GM12878 (cell line): Measurements from ENCODE around the gene FLT1. TPM values are rescaled to one million over a fixed set of nuclear protein-coding genes. Genes with fewer than 3 reads are reported as not detected.

ENCODE experiments used
- ATAC-seq: fragments of 200-7000 bp; cut with Tn5 transposase; 3 replicates; pipeline ENCODE4 v1.9.1; 2020; ENCODE audit warnings: mild to moderate bottlenecking, moderate library complexity
- BruUV-seq: library from RNA; stranded (reverse); fragments of 400-500 nt; replicated peaks from 2 replicates; lab custom pipeline; 2021; lab: Mats Ljungman, UMichigan
- CTCF ChIA-PET: fragments of 300-600 bp; sonication (Branson Sonifier 250); formaldehyde crosslinking; extraction: SDS; loops from one replicate; lab custom pipeline; 2021; ENCODE audit warnings: inconsistent platforms; lab: Yijun Ruan, JAX
- POLR2A ChIA-PET: fragments of 350-600 bp; formaldehyde crosslinking; extraction: SDS; loops from one replicate; lab custom pipeline; 2021; ENCODE audit warnings: inconsistent platforms; lab: Charles Lee
- RAD21 ChIA-PET: fragments of 300-600 bp; sonication (Branson Sonifier 250); formaldehyde crosslinking; loops from one replicate; lab custom pipeline; 2023; ENCODE audit warnings: antibody characterized with exemption; ENCODE audit not compliant: unreplicated experiment; lab: Charles Lee
- SMC1A ChIA-PET: fragments of 300-600 bp; sonication (Branson Sonifier 250); formaldehyde crosslinking; loops from one replicate; lab custom pipeline; 2023; ENCODE audit not compliant: unreplicated experiment, uncharacterized antibody; lab: Charles Lee
- DNase-seq: peaks from one replicate; pipeline ENCODE4 v3.0.0-alpha.2; 2011; ENCODE audit warnings: low read depth, low spot score
- FAIRE-seq: peaks from 3 replicates; lab custom pipeline; 2011; peaks lifted over from hg19 to GRCh38; lab: Jason Lieb, UNC
- H2AFZ ChIP-seq: 2 replicates; pipeline ENCODE4 v1.6.0; 2011; ENCODE audit warnings: low read depth, low read length, control low read depth; ENCODE audit not compliant: control insufficient read depth
- H3K27ac ChIP-seq: 2 replicates; pipeline ENCODE4 v1.5.1; 2011; ENCODE audit warnings: control low read depth; ENCODE audit not compliant: control insufficient read depth, insufficient read depth
- H3K27me3 ChIP-seq, 2 experiments: replicated peaks in 1 of 2; 2 replicates each; pipeline versions ENCODE4 v1.6.0 to v1.6.1; 2011; ENCODE audit warnings: low read length in 1 of 2; ENCODE audit not compliant: control insufficient read depth in 2 of 2, insufficient read depth in 2 of 2
- H3K36me3 ChIP-seq, 2 experiments: 2 replicates each; pipeline ENCODE4 v1.5.1; 2011; ENCODE audit warnings: low read length in 1 of 2; ENCODE audit not compliant: control insufficient read depth in 2 of 2, insufficient read depth in 2 of 2
- H3K4me1 ChIP-seq: 2 replicates; pipeline ENCODE4 v1.6.1; 2011; ENCODE audit warnings: mild to moderate bottlenecking, low read length, moderate library complexity, mixed read lengths; ENCODE audit not compliant: control insufficient read depth, insufficient read depth
- H3K4me2 ChIP-seq: 2 replicates; pipeline ENCODE4 v1.6.0; 2011; ENCODE audit warnings: control low read depth; ENCODE audit not compliant: control insufficient read depth, insufficient read depth
- H3K4me3 ChIP-seq: fragments of 200-600 bp; sonication (generic); 2 replicates; pipeline ENCODE4 v1.5.1; 2016
- H3K79me2 ChIP-seq: 2 replicates; pipeline ENCODE4 v1.6.0; 2011; ENCODE audit warnings: low read length; ENCODE audit not compliant: control insufficient read depth, insufficient read depth
- H3K9ac ChIP-seq: 2 replicates; pipeline ENCODE4 v1.8.0; 2011; ENCODE audit warnings: low read length, control low read depth, mixed read lengths; ENCODE audit not compliant: control insufficient read depth, insufficient read depth
- H3K9me3 ChIP-seq: replicated peaks from 3 replicates; pipeline ENCODE4 v1.5.1; 2011; ENCODE audit warnings: mild to moderate bottlenecking, low read length; ENCODE audit not compliant: control insufficient read depth, insufficient read depth
- H4K20me1 ChIP-seq: 2 replicates; pipeline ENCODE4 v1.6.0; 2011; ENCODE audit not compliant: control insufficient read depth, insufficient read depth
- ATF7 ChIP-seq: fragments of 450-650 bp; IDR thresholded peaks from 2 replicates; pipeline ENCODE4 v1.6.1; 2016; ENCODE audit warnings: low read depth, mild to moderate bottlenecking
- CBX5 ChIP-seq: sonication (generic); IDR thresholded peaks from 2 replicates; pipeline ENCODE4 v1.6.1; 2016; ENCODE audit warnings: low read depth, moderate library complexity, mild to moderate bottlenecking, inconsistent platforms
- CTCF ChIP-seq, 3 experiments: IDR thresholded peaks in 2 of 3; conservative IDR thresholded peaks in 1 of 3; 2 replicates each; pipeline ENCODE4 v1.5.1; 2011; ENCODE audit warnings: low read depth in 3 of 3, low read length in 3 of 3, mild to moderate bottlenecking in 3 of 3, control low read depth in 2 of 3, moderate library complexity in 2 of 3, inconsistent platforms in 1 of 3, mixed read lengths in 1 of 3; ENCODE audit not compliant: control insufficient read depth in 2 of 3, insufficient read depth in 1 of 3; ENCODE audit errors: extremely low read depth in 1 of 3
- MTA2 ChIP-seq: fragments of 450-650 bp; IDR thresholded peaks from 2 replicates; pipeline ENCODE4 v1.6.1; 2016; ENCODE audit warnings: low read depth, mild to moderate bottlenecking, moderate library complexity
- RAD21 ChIP-seq: IDR thresholded peaks from 2 replicates; pipeline ENCODE4 v1.6.1; 2011; ENCODE audit warnings: mild to moderate bottlenecking, low read depth, low read length, moderate library complexity; ENCODE audit not compliant: insufficient read depth
- ZNF687 ChIP-seq: fragments of 450-650 bp; IDR thresholded peaks from 2 replicates; pipeline ENCODE4 v1.6.1; 2017; ENCODE audit warnings: mild to moderate bottlenecking, moderate library complexity
- WGBS: methylation state at CpG from one replicate; pipeline ENCODE4 v1.1.6; 2016; ENCODE audit warnings: low lambda C conversion rate; ENCODE audit not compliant: insufficient replicate concordance, insufficient coverage; ENCODE audit errors: missing lambda C conversion rate; 5-methylcytosine and 5-hydroxymethylcytosine counted together
- in situ Hi-C: fragments of 300-500 bp; cut with MboI; formaldehyde crosslinking; loops from 9 replicates; pipeline ENCODE4 v1.14.3; 2018; ENCODE audit warnings: mixed read lengths
- intact Hi-C: fragments of 100-400 bp; cut with micrococcal nuclease; formaldehyde crosslinking; loops from one replicate; pipeline ENCODE4 v1.14.2; 2022; ENCODE audit not compliant: unreplicated experiment
- polyA plus RNA-seq, 11 experiments: library from polyadenylated mRNA; depleted of rRNA in 4 of 11; unstranded in 6 of 11; stranded (reverse) in 5 of 11; fragments of >200 nt; fragmentation: Nextera tagmentation in 4 of 11; fragmentation: Illumina TruSeq in 1 of 11; extraction: Ambion mirVana in 4 of 11; extraction: Trizol in 1 of 11; gene quantifications; 1 replicate in 1 of 11; 2 replicates in 10 of 11; pipeline versions ENCODE4 v1.2.1 to v1.2.3, GENCODE V29; 2011 to 2016; ENCODE audit warnings: inconsistent platforms in 2 of 11, missing spikeins in 2 of 11, low read depth in 1 of 11
- total RNA-seq, 4 experiments: library from RNA; depleted of rRNA in 3 of 4; stranded (reverse); fragments of >200 nt in 3 of 4; fragmentation: Illumina TruSeq in 1 of 4; extraction: Trizol in 1 of 4; gene quantifications; 2 replicates each; pipeline versions ENCODE4 v1.2.1 to v1.2.3, GENCODE V29; 2013 to 2021
- TF ChIP-seq, protein P1 (sequence below): IDR thresholded peaks from 2 replicates; pipeline ENCODE4 v1.6.1; 2012; ENCODE audit warnings: mild to moderate bottlenecking, low read depth, low read length

The FLT1 gene
- total and polyA plus RNA-seq, 10 of the 15 experiments (the other 5 are each of a cell fraction or from before 2014, with no cell fraction given): 0.55 to 5.6 (median 0.84) TPM

DNA sequence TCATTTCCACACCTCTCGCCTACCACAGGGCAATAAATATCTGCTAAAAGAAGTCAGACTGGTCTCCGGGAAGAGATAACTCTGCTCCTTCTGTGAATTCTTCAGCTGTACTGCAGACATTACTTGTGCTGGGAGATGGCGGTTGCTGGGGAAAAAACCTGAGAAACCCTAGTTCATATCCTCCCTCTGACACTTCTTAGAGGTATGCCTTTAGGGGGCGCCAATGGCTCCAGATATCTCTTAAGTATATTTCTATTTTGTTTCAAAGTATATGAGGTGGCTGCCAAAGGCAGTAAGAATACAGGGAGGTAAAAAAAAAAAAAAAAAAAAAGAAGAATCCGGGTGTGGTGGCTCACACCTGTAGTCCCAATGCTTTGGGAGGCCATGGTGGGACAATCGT is 181.3 kb downstream of the FLT1 start:
- Histone ChIP-seq H3K4me1 (no peaks in the 10 kb centered on the region), H3K9me3 (no peaks in the 10 kb centered on the region), H3K27me3 (no peaks in the 10 kb centered on the region), H3K9ac (no peak overlapping the region), H3K27ac (no peak overlapping the region), H3K4me2 (no peak overlapping the region), H3K4me3 (no peak overlapping the region), H3K79me2 (no peaks in the 10 kb centered on the region), H4K20me1 (no peaks in the 10 kb centered on the region), H3K36me3 (no peaks in the 10 kb centered on the region), H2AFZ (no peak overlapping the region)
- in situ Hi-C loops: loop anchor here (25.0 kb wide), 1 partner anchor 1049 kb away; no protein-coding TSS in a partner anchor
- SMC1A ChIA-PET: interaction anchor here (1.3 kb wide), 2 partner anchors 322 to 483 kb away, joined by 3 to 4 read pairs; no protein-coding TSS in a partner anchor
- no peak for FAIRE-seq
- TF ChIP-seq CTCF (IDR thresholded peaks at IDR 0.05 in 2 of 3, conservative IDR thresholded peaks at IDR 0.05 in 1 of 3; ENCODE audit: control insufficient read depth in 2 of 3, extremely low read depth in 1 of 3, insufficient read depth in 1 of 3, low read depth in 3 of 3, low read length in 3 of 3) (peak in 1 of 3 experiments; percentile 4; a peak in 1 of 6 replicates), MTA2 (no peak), RAD21 (peak; percentile 18; the same call in 1 of the 2 replicates), CBX5 (no peak), ZNF687 (no peak), ATF7 (no peak)
- TF ChIP-seq, protein P1, sequence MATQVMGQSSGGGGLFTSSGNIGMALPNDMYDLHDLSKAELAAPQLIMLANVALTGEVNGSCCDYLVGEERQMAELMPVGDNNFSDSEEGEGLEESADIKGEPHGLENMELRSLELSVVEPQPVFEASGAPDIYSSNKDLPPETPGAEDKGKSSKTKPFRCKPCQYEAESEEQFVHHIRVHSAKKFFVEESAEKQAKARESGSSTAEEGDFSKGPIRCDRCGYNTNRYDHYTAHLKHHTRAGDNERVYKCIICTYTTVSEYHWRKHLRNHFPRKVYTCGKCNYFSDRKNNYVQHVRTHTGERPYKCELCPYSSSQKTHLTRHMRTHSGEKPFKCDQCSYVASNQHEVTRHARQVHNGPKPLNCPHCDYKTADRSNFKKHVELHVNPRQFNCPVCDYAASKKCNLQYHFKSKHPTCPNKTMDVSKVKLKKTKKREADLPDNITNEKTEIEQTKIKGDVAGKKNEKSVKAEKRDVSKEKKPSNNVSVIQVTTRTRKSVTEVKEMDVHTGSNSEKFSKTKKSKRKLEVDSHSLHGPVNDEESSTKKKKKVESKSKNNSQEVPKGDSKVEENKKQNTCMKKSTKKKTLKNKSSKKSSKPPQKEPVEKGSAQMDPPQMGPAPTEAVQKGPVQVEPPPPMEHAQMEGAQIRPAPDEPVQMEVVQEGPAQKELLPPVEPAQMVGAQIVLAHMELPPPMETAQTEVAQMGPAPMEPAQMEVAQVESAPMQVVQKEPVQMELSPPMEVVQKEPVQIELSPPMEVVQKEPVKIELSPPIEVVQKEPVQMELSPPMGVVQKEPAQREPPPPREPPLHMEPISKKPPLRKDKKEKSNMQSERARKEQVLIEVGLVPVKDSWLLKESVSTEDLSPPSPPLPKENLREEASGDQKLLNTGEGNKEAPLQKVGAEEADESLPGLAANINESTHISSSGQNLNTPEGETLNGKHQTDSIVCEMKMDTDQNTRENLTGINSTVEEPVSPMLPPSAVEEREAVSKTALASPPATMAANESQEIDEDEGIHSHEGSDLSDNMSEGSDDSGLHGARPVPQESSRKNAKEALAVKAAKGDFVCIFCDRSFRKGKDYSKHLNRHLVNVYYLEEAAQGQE: no peak
- no peak for DNase-seq
- no TSS peak for BruUV-seq
- intact Hi-C loops: no loop called here
- POLR2A ChIA-PET: no interaction called here
- RAD21 ChIA-PET: no interaction called here
- CTCF ChIA-PET: no interaction called here
- ATAC-seq: 0 out of 3 replicates have a peak, but pooled peaks have one; percentile 38
- WGBS: 63% methylated on average over 5 of the region's 6 CpGs
